H1 (cell line): Measurements from ENCODE around the gene SH3PXD2A. TPM values are rescaled to one million over a fixed set of nuclear protein-coding genes. Genes with fewer than 3 reads are reported as not detected.

ENCODE experiments used
- BCL11A ChIP-seq, 2 experiments: IDR thresholded peaks; one replicate each; pipeline ENCODE4 v1.6.1; 2011; ENCODE audit warnings: low read depth in 2 of 2, low read length in 2 of 2, mild to moderate bottlenecking in 2 of 2
- EGR1 ChIP-seq: IDR thresholded peaks from 2 replicates; pipeline ENCODE4 v1.6.1; 2011; ENCODE audit warnings: low read depth, low read length, borderline replicate concordance
- FOSL1 ChIP-seq: IDR thresholded peaks from 2 replicates; pipeline ENCODE4 v1.6.1; 2011; ENCODE audit warnings: mild to moderate bottlenecking, low read depth, low read length, moderate library complexity; ENCODE audit not compliant: insufficient read depth
- RNF2 ChIP-seq: fragments of 200-900, 300-1000 bp; sonication (generic); IDR thresholded peaks from 2 replicates; pipeline ENCODE4 v1.7.1; 2016; ENCODE audit warnings: borderline replicate concordance, low read depth, mild to moderate bottlenecking, antibody characterized with exemption, low read length; ENCODE audit not compliant: poor library complexity, severe bottlenecking; ENCODE audit errors: missing control alignments
- SAP30 ChIP-seq: fragments of 300-600 bp; sonication (generic); IDR thresholded peaks from 2 replicates; pipeline ENCODE4 v1.7.1; 2012; ENCODE audit warnings: low read length, moderate library complexity, mild to moderate bottlenecking, inconsistent platforms; ENCODE audit not compliant: insufficient read depth, insufficient replicate concordance
- SIX5 ChIP-seq: IDR thresholded peaks from 2 replicates; pipeline ENCODE4 v1.6.1; 2011; ENCODE audit warnings: mild to moderate bottlenecking, low read depth, low read length
- SP1 ChIP-seq: IDR thresholded peaks from 2 replicates; pipeline ENCODE4 v1.6.1; 2011; ENCODE audit warnings: low read depth, low read length
- SP4 ChIP-seq: IDR thresholded peaks from 2 replicates; pipeline ENCODE4 v1.6.1; 2012; ENCODE audit warnings: low read length, inconsistent platforms
- USF2 ChIP-seq: IDR thresholded peaks from 2 replicates; pipeline ENCODE4 v1.6.1; 2011; ENCODE audit warnings: low read length, improper control_type of control experiment
- ZNF274 ChIP-seq: IDR thresholded peaks from 2 replicates; pipeline ENCODE4 v1.7.0; 2012; ENCODE audit warnings: low read length, borderline replicate concordance; ENCODE audit errors: extremely low read depth
- polyA plus RNA-seq, 7 experiments: library from polyadenylated mRNA; depleted of rRNA in 3 of 7; stranded (reverse) in 5 of 7; unstranded in 2 of 7; fragments of >200 nt in 5 of 7; fragments of 200-250 nt in 2 of 7; gene quantifications; 1 replicate in 5 of 7; 2 replicates in 1 of 7; 4 replicates in 1 of 7; pipeline versions ENCODE4 v1.2.1 to v1.2.3, GENCODE V29; 2011 to 2013; ENCODE audit warnings: missing spikeins in 2 of 7, mixed read lengths in 2 of 7
- total RNA-seq: library from RNA; stranded (reverse); fragmentation: NEBNext Ultra II Directional; extraction: Animal tissue kit (Norgen Biotek cat#: 25700); gene quantifications from 2 replicates; pipeline ENCODE4 v1.2.1, GENCODE V29; 2021
- TF ChIP-seq, protein P1 (sequence below): fragments of 300-600 bp; sonication (generic); IDR thresholded peaks from 2 replicates; pipeline ENCODE4 v1.7.1; 2012; ENCODE audit warnings: low read length, moderate library complexity, mild to moderate bottlenecking, inconsistent platforms; ENCODE audit not compliant: insufficient replicate concordance

Gene SH3PXD2A
- total and polyA plus RNA-seq, 2 of the 8 experiments (the other 6 are each of a cell fraction or from before 2014, with no cell fraction given) = 5.4 to 16.3 TPM

DNA sequence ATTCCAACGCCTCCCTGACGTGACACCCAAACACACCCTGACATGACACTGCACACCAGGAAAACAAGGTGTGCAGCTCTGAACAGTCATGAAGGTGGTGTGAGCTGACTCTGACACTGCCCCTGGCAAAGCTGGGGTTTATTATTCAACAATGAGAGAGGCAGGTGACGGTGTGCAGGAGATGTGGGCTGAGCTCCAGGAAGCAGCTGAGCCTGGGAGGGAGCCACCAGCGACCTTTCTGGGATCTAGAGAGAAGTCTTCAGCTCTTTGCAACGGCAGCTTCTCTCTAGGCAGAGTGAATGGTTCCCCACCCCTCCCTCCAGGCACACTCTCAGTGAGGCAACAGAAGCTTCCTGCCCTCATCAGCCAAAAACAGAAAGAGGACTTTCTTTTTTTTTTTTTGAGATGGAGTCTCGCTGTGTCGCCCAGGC, 65.6 kb downstream of the SH3PXD2A start (continued):
- TF ChIP-seq, protein P1, sequence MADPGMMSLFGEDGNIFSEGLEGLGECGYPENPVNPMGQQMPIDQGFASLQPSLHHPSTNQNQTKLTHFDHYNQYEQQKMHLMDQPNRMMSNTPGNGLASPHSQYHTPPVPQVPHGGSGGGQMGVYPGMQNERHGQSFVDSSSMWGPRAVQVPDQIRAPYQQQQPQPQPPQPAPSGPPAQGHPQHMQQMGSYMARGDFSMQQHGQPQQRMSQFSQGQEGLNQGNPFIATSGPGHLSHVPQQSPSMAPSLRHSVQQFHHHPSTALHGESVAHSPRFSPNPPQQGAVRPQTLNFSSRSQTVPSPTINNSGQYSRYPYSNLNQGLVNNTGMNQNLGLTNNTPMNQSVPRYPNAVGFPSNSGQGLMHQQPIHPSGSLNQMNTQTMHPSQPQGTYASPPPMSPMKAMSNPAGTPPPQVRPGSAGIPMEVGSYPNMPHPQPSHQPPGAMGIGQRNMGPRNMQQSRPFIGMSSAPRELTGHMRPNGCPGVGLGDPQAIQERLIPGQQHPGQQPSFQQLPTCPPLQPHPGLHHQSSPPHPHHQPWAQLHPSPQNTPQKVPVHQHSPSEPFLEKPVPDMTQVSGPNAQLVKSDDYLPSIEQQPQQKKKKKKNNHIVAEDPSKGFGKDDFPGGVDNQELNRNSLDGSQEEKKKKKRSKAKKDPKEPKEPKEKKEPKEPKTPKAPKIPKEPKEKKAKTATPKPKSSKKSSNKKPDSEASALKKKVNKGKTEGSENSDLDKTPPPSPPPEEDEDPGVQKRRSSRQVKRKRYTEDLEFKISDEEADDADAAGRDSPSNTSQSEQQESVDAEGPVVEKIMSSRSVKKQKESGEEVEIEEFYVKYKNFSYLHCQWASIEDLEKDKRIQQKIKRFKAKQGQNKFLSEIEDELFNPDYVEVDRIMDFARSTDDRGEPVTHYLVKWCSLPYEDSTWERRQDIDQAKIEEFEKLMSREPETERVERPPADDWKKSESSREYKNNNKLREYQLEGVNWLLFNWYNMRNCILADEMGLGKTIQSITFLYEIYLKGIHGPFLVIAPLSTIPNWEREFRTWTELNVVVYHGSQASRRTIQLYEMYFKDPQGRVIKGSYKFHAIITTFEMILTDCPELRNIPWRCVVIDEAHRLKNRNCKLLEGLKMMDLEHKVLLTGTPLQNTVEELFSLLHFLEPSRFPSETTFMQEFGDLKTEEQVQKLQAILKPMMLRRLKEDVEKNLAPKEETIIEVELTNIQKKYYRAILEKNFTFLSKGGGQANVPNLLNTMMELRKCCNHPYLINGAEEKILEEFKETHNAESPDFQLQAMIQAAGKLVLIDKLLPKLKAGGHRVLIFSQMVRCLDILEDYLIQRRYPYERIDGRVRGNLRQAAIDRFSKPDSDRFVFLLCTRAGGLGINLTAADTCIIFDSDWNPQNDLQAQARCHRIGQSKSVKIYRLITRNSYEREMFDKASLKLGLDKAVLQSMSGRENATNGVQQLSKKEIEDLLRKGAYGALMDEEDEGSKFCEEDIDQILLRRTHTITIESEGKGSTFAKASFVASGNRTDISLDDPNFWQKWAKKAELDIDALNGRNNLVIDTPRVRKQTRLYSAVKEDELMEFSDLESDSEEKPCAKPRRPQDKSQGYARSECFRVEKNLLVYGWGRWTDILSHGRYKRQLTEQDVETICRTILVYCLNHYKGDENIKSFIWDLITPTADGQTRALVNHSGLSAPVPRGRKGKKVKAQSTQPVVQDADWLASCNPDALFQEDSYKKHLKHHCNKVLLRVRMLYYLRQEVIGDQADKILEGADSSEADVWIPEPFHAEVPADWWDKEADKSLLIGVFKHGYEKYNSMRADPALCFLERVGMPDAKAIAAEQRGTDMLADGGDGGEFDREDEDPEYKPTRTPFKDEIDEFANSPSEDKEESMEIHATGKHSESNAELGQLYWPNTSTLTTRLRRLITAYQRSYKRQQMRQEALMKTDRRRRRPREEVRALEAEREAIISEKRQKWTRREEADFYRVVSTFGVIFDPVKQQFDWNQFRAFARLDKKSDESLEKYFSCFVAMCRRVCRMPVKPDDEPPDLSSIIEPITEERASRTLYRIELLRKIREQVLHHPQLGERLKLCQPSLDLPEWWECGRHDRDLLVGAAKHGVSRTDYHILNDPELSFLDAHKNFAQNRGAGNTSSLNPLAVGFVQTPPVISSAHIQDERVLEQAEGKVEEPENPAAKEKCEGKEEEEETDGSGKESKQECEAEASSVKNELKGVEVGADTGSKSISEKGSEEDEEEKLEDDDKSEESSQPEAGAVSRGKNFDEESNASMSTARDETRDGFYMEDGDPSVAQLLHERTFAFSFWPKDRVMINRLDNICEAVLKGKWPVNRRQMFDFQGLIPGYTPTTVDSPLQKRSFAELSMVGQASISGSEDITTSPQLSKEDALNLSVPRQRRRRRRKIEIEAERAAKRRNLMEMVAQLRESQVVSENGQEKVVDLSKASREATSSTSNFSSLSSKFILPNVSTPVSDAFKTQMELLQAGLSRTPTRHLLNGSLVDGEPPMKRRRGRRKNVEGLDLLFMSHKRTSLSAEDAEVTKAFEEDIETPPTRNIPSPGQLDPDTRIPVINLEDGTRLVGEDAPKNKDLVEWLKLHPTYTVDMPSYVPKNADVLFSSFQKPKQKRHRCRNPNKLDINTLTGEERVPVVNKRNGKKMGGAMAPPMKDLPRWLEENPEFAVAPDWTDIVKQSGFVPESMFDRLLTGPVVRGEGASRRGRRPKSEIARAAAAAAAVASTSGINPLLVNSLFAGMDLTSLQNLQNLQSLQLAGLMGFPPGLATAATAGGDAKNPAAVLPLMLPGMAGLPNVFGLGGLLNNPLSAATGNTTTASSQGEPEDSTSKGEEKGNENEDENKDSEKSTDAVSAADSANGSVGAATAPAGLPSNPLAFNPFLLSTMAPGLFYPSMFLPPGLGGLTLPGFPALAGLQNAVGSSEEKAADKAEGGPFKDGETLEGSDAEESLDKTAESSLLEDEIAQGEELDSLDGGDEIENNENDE = no peak
- no peak for TF ChIP-seq RNF2
- no peak for TF ChIP-seq ZNF274
- no peak for TF ChIP-seq SP4
- TF ChIP-seq USF2 = no peak
- no peak for TF ChIP-seq SAP30
- TF ChIP-seq SIX5 = no peak
- TF ChIP-seq BCL11A (IDR thresholded peaks at IDR 0.05; ENCODE audit: low read depth in 2 of 2, low read length in 2 of 2) = no peak
- no peak for TF ChIP-seq FOSL1
- TF ChIP-seq EGR1 = no peak
- no peak for TF ChIP-seq SP1
- TF ChIP-seq, all 59 proteins: peak for 0
